Astrocyte (in vitro differentiated cells and primary cell): Measurements from ENCODE around the gene EGLN3. TPM values are rescaled to one million over a fixed set of nuclear protein-coding genes. Genes with fewer than 3 reads are reported as not detected.
A peak's percentile ranks its signal among the peaks of the same experiment; 100 is the strongest.

Experiments used
- DNase-seq: peaks from one replicate; pipeline ENCODE4 v3.0.0-alpha.2; 2010; ENCODE audit warnings: low read depth
- FAIRE-seq: peaks from 2 replicates; lab custom pipeline; 2011; peaks lifted over from hg19 to GRCh38; lab: Jason Lieb, UNC
- H2AFZ ChIP-seq: 2 replicates; pipeline ENCODE4 v1.6.0; 2012; ENCODE audit warnings: low read depth, low read length, inconsistent platforms
- H3K27ac ChIP-seq: 2 replicates; pipeline ENCODE4 v1.5.1; 2011; ENCODE audit warnings: low read depth, low read length, inconsistent platforms
- H3K27me3 ChIP-seq: 2 replicates; pipeline ENCODE4 v1.6.0; 2011; ENCODE audit warnings: low read length, inconsistent platforms; ENCODE audit not compliant: insufficient read depth
- H3K36me3 ChIP-seq: 2 replicates; pipeline ENCODE4 v1.5.1; 2011; ENCODE audit warnings: low read length, inconsistent platforms; ENCODE audit not compliant: insufficient read depth
- H3K4me1 ChIP-seq: 2 replicates; pipeline ENCODE4 v1.5.1; 2011; ENCODE audit warnings: low read length, inconsistent platforms; ENCODE audit not compliant: insufficient read depth
- H3K4me2 ChIP-seq: 2 replicates; pipeline ENCODE4 v1.6.0; 2012; ENCODE audit warnings: low read length, inconsistent platforms
- H3K4me3 ChIP-seq: 2 replicates; pipeline ENCODE4 v1.5.1; 2011; ENCODE audit warnings: low read depth, mild to moderate bottlenecking, low read length, inconsistent platforms; ENCODE audit not compliant: insufficient read depth
- H3K79me2 ChIP-seq: 2 replicates; pipeline ENCODE4 v1.6.0; 2012; ENCODE audit warnings: mild to moderate bottlenecking, low read length, inconsistent platforms; ENCODE audit not compliant: insufficient read depth
- H3K9ac ChIP-seq: 2 replicates; pipeline ENCODE4 v1.6.0; 2012; ENCODE audit warnings: mild to moderate bottlenecking, low read length, inconsistent platforms
- H3K9me3 ChIP-seq: 2 replicates; pipeline ENCODE4 v1.5.1; 2012; ENCODE audit warnings: low read depth, mild to moderate bottlenecking, low read length, inconsistent platforms; ENCODE audit not compliant: insufficient read depth
- H4K20me1 ChIP-seq: 2 replicates; pipeline ENCODE4 v1.6.0; 2012; ENCODE audit warnings: low read length, inconsistent platforms; ENCODE audit not compliant: insufficient read depth
- H3K27ac Mint-ChIP-seq: one replicate; pipeline ENCODE4 v1.8.0; 2021; ENCODE audit warnings: mild to moderate bottlenecking, mixed read lengths; ENCODE audit not compliant: unreplicated experiment
- H3K27me3 Mint-ChIP-seq: one replicate; pipeline ENCODE4 v1.8.0; 2021; ENCODE audit warnings: low read depth, mixed read lengths; ENCODE audit not compliant: unreplicated experiment
- H3K36me3 Mint-ChIP-seq: one replicate; pipeline ENCODE4 v1.8.0; 2021; ENCODE audit warnings: low read depth, mixed read lengths; ENCODE audit not compliant: unreplicated experiment
- H3K4me1 Mint-ChIP-seq: one replicate; pipeline ENCODE4 v1.8.0; 2021; ENCODE audit warnings: low read depth, mixed read lengths; ENCODE audit not compliant: unreplicated experiment
- H3K4me3 Mint-ChIP-seq: one replicate; pipeline ENCODE4 v1.8.0; 2021; ENCODE audit warnings: mild to moderate bottlenecking, moderate library complexity, mixed read lengths; ENCODE audit not compliant: unreplicated experiment
- H3K9me3 Mint-ChIP-seq: one replicate; pipeline ENCODE4 v1.8.0; 2021; ENCODE audit warnings: mild to moderate bottlenecking, mixed read lengths; ENCODE audit not compliant: unreplicated experiment
- EZH2 ChIP-seq: IDR thresholded peaks from 2 replicates; pipeline ENCODE4 v1.6.1; 2012; ENCODE audit warnings: mild to moderate bottlenecking, low read length, inconsistent platforms; ENCODE audit not compliant: insufficient read depth
- total RNA-seq: library from RNA; stranded (reverse); gene quantifications from 2 replicates; pipeline ENCODE4 v1.2.1, GENCODE V29; 2021
- TF ChIP-seq, protein P1 (sequence below): IDR thresholded peaks from 2 replicates; pipeline ENCODE4 v1.5.1; 2011; ENCODE audit warnings: low read depth, mild to moderate bottlenecking, inconsistent platforms, low read length, moderate library complexity; ENCODE audit not compliant: insufficient read depth

EGLN3 gene
- total RNA-seq, 1 donor from 2014 or later = 13.3 TPM

- Mint-ChIP-seq H3K27me3 (peaks cover 2% of the 10 kb centered on the region), H3K4me1 (no peaks in the 10 kb centered on the region), H3K4me3 (no peak overlapping the region), H3K36me3 (no peaks in the 10 kb centered on the region), H3K9me3 (peaks cover 2% of the 10 kb centered on the region), H3K27ac (no peak overlapping the region)
- Histone ChIP-seq H3K4me1 (no peaks in the 10 kb centered on the region), H3K27me3 (no peaks in the 10 kb centered on the region), H3K9ac (no peak overlapping the region), H3K79me2 (no peaks in the 10 kb centered on the region), H4K20me1 (no peaks in the 10 kb centered on the region), H3K9me3 (no peaks in the 10 kb centered on the region), H3K27ac (no peak overlapping the region), H2AFZ (no peak overlapping the region), H3K4me3 (no peak overlapping the region), H3K36me3 (no peaks in the 10 kb centered on the region), H3K4me2 (no peak overlapping the region)
- no peak for TF ChIP-seq EZH2
- TF ChIP-seq, protein P1, sequence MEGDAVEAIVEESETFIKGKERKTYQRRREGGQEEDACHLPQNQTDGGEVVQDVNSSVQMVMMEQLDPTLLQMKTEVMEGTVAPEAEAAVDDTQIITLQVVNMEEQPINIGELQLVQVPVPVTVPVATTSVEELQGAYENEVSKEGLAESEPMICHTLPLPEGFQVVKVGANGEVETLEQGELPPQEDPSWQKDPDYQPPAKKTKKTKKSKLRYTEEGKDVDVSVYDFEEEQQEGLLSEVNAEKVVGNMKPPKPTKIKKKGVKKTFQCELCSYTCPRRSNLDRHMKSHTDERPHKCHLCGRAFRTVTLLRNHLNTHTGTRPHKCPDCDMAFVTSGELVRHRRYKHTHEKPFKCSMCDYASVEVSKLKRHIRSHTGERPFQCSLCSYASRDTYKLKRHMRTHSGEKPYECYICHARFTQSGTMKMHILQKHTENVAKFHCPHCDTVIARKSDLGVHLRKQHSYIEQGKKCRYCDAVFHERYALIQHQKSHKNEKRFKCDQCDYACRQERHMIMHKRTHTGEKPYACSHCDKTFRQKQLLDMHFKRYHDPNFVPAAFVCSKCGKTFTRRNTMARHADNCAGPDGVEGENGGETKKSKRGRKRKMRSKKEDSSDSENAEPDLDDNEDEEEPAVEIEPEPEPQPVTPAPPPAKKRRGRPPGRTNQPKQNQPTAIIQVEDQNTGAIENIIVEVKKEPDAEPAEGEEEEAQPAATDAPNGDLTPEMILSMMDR = no peak
- DNase-seq = no peak
- no peak for FAIRE-seq
Measured at GRCh38 chr14:33897878-33898535, 52.9 kb downstream of the EGLN3 start.

DNA sequence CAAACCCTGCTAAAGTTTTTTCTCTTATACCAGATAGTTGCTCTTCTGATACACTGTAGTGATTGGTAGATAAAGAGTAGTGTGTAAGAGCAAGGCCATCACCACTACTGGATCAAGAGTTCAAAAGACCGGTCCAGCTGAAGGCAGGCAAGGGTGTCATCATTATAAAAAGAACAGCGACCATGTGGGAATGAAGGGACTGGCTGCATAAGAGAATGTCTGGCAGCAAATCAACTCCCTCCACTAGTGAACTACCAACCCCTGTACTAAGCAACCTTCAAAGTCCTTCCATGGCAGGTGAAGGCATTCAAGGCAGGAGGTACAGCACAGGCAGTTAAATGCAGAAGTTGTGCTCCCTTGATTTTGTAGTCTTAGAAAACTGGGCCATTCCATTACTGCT, 53.5 kb downstream of the EGLN3 start:
- Histone ChIP-seq H3K79me2 (no peaks in the 10 kb centered on the region), H3K27ac (no peak overlapping the region), H3K4me2 (no peak overlapping the region), H3K4me1 (no peaks in the 10 kb centered on the region), H2AFZ (no peak overlapping the region), H3K36me3 (no peaks in the 10 kb centered on the region), H3K9ac (no peak overlapping the region), H3K4me3 (no peak overlapping the region), H4K20me1 (no peaks in the 10 kb centered on the region), H3K27me3 (no peaks in the 10 kb centered on the region), H3K9me3 (no peaks in the 10 kb centered on the region)
- FAIRE-seq (no peak), DNase-seq (no peak)
- Mint-ChIP-seq H3K36me3 (no peaks in the 10 kb centered on the region), H3K4me1 (no peaks in the 10 kb centered on the region), H3K27me3 (peaks cover 2% of the 10 kb centered on the region), H3K9me3 (peaks cover 2% of the 10 kb centered on the region), H3K4me3 (no peak overlapping the region), H3K27ac (no peak overlapping the region)
- TF ChIP-seq, protein P1 = no peak
- no peak for TF ChIP-seq EZH2

- H3K4me3 ChIP-seq = no peak overlapping the region
- H3K9ac ChIP-seq = no peak overlapping the region
- no peak overlapping the region for H3K4me2 ChIP-seq
- DNase-seq = no peak
- no peaks in the 10 kb centered on the region for H3K4me1 ChIP-seq
- no peak overlapping the region for H3K27ac ChIP-seq
- Mint-ChIP-seq H3K4me3 (no peak overlapping the region), H3K36me3 (no peaks in the 10 kb centered on the region), H3K9me3 (peaks cover 2% of the 10 kb centered on the region), H3K4me1 (no peaks in the 10 kb centered on the region), H3K27me3 (peaks cover 2% of the 10 kb centered on the region), H3K27ac (no peak overlapping the region)
- TF ChIP-seq EZH2 = no peak
- TF ChIP-seq, protein P1 = no peak
- no peaks in the 10 kb centered on the region for H4K20me1 ChIP-seq
- FAIRE-seq = peak; percentile 20
- no peaks in the 10 kb centered on the region for H3K9me3 ChIP-seq
- no peaks in the 10 kb centered on the region for H3K36me3 ChIP-seq
- H3K27me3 ChIP-seq = no peaks in the 10 kb centered on the region
- H3K79me2 ChIP-seq = no peaks in the 10 kb centered on the region
- no peak overlapping the region for H2AFZ ChIP-seq
Measured at GRCh38 chr14:33894339-33894738, 56.5 kb downstream of the EGLN3 start.
